GM21825 (cell line): Measurements from ENCODE around the gene PAX4.
A peak's percentile ranks its signal among the peaks of the same experiment; 100 is the strongest.
"Not testable (repeated sequence)": the region's sequence is repeated elsewhere in the genome, so short reads cannot be mapped to it uniquely, and the experiment has no call there.

Source experiments
- ATAC-seq: cut with Tn5 transposase; IDR thresholded peaks from one replicate; pipeline ENCODE4 v1.9.1; 2021; ENCODE audit warnings: mild to moderate bottlenecking, moderate library complexity; ENCODE audit not compliant: unreplicated experiment

The PAX4 gene

GRCh38 chr7:127588019-127588696, 29.8 kb downstream of the PAX4 start, which contains the start of gene ARF5:
ARF5 (plus strand) TSS chr7:127588411; CDS start chr7:127588499, 88 bp downstream.
- peak; percentile 82 for ATAC-seq

- ATAC-seq = no peak
These were observed 30.3 kb downstream of the PAX4 start for GRCh38 chr7:127587663-127588018.

- ATAC-seq = no peak
These were observed 31.6 kb downstream of the PAX4 start for GRCh38 chr7:127586346-127586745.

GRCh38 chr7:127585044-127585953, 32.6 kb downstream of the PAX4 start, which contains the start of gene GCC1:
GCC1 (minus strand) TSS chr7:127585596; CDS start chr7:127585182, 414 bp downstream.
- peak; percentile 83 for ATAC-seq

GRCh38 chr7:127584648-127585043, 33.3 kb downstream of the PAX4 start:
- ATAC-seq = no peak

GRCh38 chr7:127582361-127582760, 35.6 kb downstream of the PAX4 start:
- ATAC-seq = no peak

- ATAC-seq = no peak
These were observed 36.2 kb downstream of the PAX4 start for GRCh38 chr7:127581716-127582115.

- ATAC-seq = no peak
These were observed 37.3 kb downstream of the PAX4 start for GRCh38 chr7:127580612-127581011.

GRCh38 chr7:127578711-127579275, 39.1 kb downstream of the PAX4 start:
- ATAC-seq = no peak

- no peak for ATAC-seq
These were observed 39.8 kb downstream of the PAX4 start for GRCh38 chr7:127578036-127578684.

- no peak for ATAC-seq
These were observed 46.0 kb downstream of the PAX4 start for GRCh38 chr7:127571741-127572505.

GRCh38 chr7:127568034-127568433, 49.9 kb downstream of the PAX4 start:
- ATAC-seq = not testable (repeated sequence)

GRCh38 chr7:127566242-127566641, 51.7 kb downstream of the PAX4 start:
- no peak for ATAC-seq
